GM12801 (cell line): ENCODE data around the gene STEAP3.

ENCODE experiments used
- TF ChIP-seq, protein P1 (sequence below): IDR thresholded peaks from one replicate; pipeline ENCODE4 v1.5.1; 2011; ENCODE audit warnings: control low read depth; ENCODE audit not compliant: insufficient read length; ENCODE audit errors: extremely low read depth

STEAP3 gene

DNA sequence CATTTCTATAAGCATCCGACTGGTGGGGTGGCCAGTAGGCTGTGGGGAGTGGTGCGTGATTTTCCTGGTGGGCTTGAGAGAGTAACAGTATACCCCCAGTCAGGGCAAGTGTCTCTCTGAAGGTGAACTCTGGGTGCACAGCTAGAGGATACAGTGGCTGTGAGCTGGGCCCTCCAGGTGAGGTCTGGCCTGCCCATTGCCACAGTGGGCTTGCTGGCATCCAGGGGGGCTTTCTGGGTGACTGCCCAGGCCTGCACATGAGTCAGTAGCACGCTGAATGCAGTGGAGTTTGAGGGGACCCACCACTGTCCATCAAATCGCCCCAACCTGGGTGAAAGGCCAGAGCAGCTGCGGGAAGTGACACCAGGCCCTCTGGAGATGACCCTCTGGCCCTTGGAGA lies 4.5 kb downstream of the STEAP3 start:
- TF ChIP-seq, protein P1, sequence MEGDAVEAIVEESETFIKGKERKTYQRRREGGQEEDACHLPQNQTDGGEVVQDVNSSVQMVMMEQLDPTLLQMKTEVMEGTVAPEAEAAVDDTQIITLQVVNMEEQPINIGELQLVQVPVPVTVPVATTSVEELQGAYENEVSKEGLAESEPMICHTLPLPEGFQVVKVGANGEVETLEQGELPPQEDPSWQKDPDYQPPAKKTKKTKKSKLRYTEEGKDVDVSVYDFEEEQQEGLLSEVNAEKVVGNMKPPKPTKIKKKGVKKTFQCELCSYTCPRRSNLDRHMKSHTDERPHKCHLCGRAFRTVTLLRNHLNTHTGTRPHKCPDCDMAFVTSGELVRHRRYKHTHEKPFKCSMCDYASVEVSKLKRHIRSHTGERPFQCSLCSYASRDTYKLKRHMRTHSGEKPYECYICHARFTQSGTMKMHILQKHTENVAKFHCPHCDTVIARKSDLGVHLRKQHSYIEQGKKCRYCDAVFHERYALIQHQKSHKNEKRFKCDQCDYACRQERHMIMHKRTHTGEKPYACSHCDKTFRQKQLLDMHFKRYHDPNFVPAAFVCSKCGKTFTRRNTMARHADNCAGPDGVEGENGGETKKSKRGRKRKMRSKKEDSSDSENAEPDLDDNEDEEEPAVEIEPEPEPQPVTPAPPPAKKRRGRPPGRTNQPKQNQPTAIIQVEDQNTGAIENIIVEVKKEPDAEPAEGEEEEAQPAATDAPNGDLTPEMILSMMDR, result no peak

DNA sequence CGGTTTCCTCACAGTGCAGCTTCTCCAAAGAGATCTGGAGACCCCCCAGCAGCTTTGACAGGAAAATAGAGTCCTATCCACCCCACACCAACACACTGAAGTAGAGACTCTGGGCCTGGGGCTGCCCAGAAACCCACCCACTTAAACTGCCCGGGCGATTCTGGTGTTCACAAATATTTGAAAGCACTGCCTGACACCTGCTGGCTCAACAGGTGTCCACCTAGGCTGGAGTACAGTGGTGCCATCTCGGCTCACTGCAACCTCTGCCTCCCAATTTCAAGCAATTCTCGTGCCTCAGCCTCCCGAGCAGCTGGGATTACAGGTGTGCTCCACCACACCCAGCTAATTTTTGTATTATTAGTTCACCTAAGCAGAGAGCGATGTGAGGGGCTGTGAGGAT lies 5.3 kb downstream of the STEAP3 start:
- TF ChIP-seq, protein P1, result no peak

DNA sequence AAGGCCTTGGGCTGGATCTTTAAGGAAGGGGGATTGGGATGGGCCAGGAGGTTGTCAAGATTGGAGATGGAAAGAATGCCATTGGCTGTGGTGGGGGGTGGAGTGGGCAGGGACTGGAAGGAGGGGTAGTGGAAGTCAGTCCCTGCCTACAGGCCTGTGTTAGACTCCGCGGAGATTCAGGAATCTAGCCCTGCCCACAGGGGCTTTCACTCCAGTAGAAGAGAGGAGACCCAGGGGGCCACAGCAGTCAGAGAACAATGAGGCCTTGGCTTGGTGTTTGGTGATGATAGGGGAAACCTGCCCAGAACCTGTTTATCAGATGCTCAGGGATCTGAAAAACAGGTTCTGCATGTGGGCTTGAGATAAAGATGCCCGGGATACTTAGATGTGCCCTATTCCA lies 6.1 kb downstream of the STEAP3 start:
- TF ChIP-seq, protein P1, result no peak

DNA sequence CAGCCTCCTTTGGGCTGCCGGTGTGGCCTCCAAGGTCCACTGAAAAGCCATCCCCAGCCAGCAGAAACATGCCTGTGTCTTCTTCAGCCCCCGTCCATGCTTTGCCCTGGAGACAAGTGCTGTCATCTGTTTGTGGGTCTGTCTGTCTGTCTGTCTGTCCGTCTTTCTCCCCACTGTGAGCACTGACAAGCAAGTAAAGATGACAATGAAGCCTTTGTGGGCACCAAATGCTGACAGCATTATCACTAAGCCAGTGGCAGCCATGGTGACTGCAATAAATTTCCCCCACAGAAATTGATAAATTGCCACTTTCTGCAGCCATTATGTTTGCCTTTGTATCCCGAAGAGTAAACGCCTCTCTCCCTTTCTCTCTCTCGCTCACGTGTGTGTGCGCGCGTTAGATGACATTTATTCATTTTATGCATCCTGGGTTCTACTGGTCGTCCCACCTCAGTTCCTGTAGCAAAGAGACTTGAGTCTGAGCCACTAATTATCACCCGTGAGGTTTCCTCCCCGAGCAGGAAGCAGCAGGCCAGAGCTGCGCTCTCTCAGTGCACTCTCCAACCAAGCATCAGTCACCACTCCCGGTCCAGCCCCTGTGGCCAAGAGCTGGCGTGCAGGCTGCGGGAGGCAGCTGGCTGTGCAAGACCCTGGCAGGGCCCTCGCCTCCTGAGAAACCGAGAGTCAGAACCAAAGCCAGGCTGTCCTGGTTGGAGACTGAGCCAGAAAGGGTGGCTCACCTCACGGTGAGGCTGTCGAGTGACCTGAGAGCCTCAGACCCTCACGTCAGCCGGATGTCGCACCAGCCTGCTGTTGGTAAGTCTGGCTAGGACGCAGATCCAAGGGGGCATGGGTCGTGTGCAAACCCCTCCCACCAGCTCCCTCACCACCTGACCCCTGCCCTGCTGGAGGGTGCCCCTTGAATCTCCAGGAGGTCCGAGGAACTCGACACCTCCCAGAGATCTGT lies 6.9 kb downstream of the STEAP3 start:
- TF ChIP-seq, protein P1, result no peak

DNA sequence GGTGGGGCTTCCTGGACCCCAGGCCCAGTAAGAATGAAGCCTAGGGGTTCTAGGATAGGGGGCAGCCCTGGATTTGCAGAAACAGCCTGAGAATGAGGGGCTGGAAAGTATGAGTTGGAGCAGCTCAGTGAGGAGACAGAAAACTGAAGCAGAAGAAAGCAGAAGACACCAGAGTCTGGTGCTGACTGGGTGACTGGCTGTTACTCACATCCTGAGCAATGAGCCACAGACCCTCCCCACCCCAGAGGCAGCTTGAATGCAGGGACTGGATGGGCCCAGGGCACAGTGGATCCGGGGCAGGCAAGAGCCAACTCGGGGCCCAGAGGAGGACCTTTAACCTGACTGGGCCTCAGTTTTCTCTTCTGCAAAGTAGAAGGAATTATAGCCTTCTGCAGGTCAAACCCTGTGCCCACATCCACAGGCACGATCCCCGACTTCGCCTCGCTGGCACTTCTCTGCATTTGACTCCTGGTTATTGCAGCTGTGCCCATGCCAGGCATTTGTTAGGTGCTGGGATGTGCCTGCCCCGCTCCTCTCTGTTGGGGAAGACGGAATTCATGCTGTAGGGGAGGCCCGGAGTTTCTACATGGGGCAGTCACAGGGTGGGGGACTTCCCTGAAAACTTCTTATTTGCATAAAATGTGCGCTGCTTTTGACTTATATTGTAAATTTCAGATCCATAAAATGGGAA lies 8.5 kb downstream of the STEAP3 start:
- TF ChIP-seq, protein P1, result no peak

DNA sequence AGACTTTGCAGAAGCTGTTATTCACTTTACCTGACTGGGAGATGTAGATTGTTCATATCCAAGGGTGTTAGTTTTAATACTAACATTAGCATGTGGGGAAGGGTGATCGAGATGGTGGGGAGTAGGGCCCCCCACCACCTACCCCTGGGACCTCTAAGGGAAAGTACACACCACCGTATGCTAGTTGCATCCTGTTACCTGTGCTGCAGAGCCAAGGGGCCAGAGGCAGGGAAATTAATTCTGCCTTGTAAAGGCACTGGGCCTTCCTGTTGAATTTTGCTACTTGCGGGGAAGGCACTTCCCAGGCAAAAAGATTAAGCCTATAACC lies 9.0 kb downstream of the STEAP3 start:
- TF ChIP-seq, protein P1, result no peak

DNA sequence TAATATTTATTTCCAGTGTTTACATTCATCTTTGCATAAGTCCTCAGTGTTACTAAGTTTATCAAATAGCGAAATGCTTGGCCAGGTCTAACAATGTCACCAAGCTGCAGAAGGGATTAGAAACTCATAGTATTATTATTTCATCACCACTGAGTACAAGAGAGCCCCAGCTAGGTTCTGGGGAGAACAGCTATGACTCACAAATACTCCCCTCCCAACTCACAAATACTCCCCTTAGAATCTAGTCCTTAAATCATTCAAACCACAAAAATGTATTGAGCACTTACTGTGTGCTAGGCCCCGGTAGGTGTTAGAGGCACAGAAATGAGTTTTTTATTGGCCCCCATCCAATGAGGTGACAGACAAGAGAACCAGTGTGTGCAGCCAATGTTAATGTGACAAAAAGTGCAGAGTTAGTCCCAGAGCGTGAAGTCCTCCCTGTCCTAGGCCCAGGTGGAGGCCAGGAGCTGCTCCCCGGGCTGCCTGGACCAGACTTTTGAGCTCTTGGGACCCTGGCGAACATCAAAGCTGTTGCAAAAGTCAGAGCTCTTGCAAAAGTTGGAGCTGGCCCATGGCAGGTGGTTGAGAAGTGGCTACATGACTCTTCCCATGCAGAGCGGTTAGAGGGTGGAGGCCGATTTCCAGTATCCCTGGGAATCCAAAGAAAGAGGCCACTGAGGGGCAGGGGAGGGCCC lies 9.8 kb downstream of the STEAP3 start:
- TF ChIP-seq, protein P1, result no peak
